Measurements from ENCODE around the gene CRYBA2. TPM values are rescaled to one million over a fixed set of nuclear protein-coding genes. Genes with fewer than 3 reads are reported as not detected.

The CRYBA2 gene
- total RNA-seq, 1 donor from 2014 or later, result not detected

DNA sequence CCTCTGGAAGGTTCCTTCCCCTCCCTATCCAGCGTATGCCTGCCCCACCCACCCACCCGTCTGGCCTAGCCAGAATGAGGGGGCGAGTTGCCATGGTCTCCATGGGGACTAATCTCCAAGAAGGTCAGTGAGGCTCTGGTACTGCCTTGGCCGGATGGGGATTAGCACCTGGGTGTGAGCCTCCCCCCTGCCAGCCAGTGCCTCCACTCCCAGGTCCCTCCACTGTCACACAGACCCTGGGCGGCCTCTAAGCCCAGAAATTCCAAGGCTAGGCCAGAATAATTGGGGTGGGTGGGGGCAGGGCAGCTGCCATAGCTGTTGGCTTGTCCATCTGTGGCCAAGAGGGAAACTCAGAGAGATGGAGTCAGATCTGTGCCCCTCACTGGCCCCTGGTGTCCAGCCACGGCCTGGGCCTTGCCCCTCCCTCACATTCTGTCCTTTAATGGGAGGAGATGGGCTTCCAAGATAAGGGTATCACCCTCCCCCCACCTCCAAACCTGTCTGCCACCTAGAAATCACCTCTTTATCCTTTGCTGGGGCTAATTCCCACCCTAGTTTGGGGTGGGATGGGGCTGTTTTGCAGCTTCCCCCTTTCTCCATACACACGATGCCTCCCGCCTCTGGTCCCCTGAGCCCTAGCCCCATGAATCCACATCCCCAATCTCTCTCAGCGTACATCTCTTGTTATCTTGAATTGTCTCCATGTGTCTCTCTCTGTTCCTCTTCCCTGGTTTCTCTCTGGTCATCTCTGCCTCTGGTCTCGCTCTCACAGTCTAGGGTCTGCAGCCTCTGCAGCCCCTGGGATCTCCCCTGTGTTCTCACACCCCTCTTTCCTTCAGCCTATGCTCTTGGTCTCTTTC, 6.0 kb upstream of the CRYBA2 start:
- no peak for DNase-seq (ENCODE audit: low read depth, low spot score)

DNA sequence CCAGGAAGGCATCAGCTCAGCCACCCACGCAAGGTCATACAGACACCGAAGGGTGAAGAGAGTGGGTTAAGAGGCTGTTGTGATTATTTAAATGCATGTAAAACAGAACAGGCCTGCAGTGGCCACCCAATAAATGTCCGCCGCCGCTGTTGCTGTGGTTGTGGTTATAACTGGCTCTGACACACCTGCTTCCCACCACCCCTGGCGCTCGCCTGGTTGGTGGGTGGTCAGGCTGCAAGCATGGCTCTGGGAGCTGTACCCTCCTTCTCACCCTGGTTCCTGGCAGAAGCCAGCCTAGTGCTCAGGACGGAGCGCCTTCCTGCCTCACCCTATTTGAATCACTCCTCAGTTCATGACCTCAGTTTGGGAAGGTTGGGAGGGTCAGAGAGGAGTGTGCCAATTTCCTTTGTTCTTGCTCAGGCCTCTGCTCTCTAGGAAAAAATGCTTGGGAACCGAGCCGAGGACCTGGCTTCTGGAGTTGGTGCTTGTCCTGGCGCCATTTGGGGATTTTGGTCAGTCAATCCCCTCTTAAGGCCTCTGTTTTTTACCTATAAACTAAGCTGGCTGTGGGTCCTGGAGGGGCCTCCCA, 5.3 kb upstream of the CRYBA2 start:
- no peak for DNase-seq (ENCODE audit: low read depth, low spot score)

DNA sequence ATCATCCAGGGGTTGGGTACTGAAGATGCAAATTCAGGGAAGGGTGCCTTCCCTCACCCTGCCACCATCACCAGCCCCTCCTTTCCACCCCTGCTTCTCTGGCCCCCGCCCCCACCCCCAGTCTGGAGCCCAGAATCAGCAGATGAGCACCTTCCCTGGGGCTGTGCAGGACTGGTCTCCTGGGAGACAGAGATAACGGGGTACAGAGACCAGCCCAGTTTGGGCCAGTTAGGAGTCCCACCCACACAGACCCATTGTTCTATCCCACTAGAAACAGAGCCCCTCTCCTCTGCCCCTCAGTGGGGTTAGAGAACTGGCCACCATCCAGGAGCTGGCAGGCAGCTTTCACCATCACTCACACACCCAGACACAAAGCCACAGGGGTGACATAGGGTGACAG, 4.5 kb upstream of the CRYBA2 start:
- no peak for DNase-seq (ENCODE audit: low read depth, low spot score)

DNA sequence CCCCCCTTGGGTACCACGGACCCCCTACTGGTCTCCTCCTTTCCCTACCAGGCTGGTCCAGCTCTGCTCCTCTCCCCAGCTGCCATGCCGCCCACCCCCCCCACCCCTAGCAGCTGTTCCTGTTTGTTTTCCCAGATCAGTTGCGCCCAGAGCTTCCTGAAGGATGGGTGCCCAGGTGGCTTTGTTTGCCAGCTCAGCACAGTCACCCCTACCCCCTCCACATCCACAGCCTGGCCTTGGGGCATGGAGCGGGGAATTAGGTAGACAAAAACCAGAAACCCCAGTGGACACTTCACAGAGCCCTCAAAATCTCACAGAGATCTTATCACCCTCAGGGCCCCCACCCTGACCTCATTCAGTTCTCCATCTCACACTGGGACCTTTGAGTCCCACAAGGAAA, 3.7 kb upstream of the CRYBA2 start:
- no peak for DNase-seq (ENCODE audit: low read depth, low spot score)

DNA sequence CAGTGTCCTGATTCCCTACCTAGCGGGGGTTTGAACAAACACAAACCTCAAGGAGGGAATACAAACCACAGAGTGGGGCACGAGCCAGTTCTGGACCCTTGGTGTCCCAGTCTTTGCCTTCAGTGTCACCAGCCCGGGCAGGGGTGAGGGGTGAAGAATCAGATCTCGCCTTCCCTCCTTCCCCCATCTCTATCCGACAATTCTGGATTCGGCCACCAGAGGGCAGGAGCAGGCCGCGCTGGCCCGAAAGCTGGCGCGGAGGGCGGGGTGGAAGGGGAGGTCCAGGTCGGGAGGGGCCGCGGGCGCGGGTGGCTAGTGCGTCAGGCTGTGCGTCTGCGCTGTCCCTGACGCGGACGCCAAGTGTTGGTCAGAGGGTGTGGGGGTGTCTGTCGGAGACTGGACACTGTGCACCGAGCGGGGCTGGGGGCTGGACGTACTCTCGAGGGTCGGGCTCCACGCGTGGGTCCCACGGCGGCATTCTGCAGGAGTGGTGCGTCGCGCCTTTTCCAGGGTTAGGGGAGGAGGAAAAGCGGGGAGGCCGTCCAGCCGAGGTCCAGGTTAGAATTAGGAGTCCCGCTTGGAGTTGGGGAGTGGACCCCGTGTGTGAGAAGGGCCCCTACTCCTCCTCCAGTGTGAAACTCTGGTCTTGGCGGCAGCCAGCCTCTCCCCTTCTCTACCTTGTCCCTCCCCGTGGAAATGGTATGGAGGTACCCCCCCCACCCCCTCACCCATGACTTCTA, 2.9 kb upstream of the CRYBA2 start:
- no peak for DNase-seq (ENCODE audit: low read depth, low spot score)

DNA sequence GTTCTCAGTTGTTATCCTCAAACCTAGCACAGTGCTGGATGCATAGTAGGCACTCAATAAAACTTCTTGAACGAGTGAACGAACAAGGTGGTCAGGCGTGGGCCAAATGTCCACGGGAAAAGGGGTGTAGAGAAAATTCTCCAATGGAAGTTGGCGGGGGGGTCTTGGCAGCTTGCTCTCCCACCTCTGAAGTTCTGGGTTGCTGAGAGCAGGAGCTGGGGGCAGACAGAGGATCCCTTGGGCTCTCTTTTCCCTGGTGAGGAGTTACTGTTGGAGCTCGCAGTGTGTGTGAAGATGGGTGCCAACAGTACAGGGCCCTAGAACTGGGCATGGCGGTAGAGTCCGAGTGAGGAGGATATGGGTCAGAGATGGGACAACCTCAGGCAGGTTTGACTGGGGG, 2.3 kb upstream of the CRYBA2 start:
- DNase-seq (ENCODE audit: low read depth, low spot score), result no peak

DNA sequence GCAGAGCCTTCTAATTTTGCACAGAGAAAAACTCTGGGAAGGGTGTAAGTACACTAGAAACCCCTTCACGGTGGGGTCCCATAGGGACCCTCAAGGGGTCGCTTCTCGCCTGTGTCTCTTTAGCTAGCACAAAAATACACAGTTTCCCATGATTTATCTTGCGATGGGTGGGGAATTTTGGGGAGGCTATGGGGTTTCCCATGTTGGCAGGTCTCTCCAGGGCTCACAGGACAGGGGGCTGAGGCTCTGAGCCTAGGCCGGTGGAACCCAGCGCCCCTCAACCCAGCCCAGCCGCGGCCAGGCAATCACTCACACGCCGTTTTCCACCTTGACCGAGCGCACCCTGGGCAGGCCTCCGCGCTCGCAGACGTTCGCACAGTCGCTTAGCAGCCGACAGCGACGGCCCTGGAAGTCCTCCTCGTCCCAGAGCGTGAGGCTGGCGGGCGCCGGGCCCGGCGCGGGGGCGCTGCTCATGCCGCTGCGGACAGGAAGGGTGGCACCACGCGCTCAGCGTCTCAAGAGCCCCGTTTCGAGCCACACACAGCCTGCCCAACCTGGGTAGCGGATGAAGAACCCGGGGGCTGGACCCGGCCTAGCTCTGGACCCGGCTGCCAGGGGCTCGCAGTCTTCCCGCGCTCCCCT, 398 bp downstream of the CRYBA2 start:
- DNase-seq (ENCODE audit: low read depth, low spot score), result no peak

DNA sequence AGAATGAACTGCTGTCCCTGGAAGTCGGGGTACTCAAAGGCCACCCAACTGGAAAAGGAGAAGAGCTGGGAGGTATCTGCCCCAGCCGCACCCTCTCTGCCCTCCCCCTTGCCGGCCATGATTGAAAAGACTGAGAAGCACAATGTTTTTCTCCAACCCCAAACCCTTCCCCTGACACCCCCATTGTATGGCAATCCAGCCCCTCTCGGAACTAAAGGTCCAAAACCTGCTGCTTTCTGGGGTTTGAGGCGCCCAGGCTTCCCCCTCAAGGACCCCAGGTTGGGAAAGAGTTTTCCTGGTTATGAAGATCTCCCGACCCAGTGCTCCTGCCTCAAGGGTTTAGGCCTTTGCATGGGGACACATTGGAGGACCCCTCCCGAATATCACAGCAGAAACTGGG, 1.0 kb downstream of the CRYBA2 start:
- DNase-seq (ENCODE audit: low read depth, low spot score), result no peak

DNA sequence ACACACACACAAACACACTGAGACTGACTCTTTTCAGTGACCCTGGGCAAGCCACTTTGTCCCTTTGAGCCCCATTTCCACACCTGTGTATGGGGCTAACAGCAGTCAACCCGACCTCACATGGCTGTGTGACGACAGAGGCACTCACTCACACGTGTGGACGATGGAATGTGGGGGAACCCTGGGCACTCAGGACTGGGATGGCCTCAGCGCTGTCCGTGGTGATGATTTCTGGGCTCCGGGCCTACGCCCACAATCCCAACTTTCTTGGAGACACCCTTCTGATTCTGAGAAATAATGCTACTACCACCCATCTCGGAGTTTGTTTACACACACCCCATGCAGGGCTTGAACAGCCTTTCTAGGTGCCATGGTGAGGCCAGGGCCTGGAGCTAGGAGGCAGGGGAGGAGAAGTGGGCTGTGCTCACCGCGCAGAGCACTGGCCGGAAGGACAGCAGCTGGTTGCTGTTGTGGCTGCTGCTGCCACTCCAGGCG, 1.5 kb downstream of the CRYBA2 start:
- no peak for DNase-seq (ENCODE audit: low read depth, low spot score)

DNA sequence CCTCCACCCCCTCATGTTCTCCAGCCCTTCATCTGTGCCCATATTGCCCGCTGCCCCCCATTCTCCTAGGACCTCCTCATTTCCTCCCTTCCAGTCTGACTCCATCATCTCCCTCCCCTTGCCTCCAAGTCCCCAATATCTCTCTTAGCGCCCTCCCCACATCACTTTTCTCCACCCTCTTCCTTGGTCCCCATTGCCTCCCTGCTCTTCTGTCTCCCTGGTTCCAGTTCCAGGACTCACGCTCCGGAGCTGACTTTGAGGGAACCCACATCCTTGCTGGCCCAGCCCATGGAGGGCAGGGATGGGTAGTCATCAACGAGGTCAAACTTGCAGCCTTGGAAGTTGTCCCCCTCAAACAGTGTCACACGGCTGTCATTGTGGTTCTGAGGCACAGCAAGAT, 2.6 kb downstream of the CRYBA2 start:
- no peak for DNase-seq (ENCODE audit: low read depth, low spot score)

DNA sequence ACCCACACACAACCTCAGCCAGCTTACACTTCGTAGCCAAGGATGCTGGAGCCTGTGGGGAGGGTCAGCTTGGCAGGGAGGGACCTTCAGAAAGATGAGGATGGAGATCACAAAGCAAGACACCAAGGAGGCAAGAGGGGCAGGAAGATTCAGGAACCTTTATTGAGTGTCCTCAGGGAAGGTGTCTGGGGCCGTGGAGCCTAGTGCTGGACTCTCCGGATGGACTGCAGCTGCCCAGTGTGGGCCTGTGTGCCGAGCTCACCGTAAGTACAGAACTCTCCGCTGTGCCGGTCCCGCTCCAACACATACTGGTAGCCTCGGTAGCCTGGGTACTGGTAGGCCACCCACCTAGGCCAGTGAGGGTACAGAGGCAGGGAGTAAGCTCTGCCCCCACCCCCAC, 3.2 kb downstream of the CRYBA2 start:
- DNase-seq (ENCODE audit: low read depth, low spot score), result no peak

DNA sequence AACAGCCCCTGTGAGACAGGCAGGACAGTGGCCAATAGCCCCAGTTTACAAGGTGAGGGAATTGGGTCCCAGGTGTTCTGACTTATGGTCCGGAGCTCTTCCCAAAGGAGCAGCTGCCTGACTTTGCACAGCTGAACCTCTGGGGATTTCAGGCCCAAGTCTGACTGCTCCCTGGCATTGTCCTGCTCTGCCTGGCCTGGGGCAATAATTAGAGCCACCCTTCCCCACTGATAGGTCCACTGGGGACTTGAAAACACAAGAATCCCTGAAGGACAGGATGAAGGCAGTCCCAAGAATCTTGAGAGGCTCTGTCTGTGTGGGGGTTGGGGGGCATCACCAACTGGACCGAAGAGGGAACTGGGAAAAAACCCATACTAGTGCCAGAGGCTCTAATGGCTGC, 4.6 kb downstream of the CRYBA2 start:
- DNase-seq (ENCODE audit: low read depth, low spot score), result no peak

DNA sequence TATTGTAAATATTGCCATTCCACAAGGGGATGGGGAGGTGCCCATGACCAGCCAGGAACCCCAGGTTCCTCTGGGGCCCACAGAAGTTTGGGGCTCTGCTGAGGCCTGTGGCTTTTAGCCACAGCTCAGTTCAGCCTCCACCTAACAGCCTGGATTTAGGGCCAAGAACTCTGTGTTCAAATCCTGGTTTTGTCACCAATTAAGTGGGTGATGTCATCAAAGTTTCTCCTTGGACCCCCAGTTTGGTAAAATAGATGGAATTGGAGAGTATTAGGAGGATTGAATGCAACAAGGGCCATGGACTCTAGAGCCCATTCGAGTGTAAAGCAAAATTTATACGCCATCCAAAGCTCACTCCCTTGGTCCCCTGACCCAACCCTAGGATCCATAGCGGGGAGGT, 5.1 kb downstream of the CRYBA2 start:
- no peak for DNase-seq (ENCODE audit: low read depth, low spot score)

DNA sequence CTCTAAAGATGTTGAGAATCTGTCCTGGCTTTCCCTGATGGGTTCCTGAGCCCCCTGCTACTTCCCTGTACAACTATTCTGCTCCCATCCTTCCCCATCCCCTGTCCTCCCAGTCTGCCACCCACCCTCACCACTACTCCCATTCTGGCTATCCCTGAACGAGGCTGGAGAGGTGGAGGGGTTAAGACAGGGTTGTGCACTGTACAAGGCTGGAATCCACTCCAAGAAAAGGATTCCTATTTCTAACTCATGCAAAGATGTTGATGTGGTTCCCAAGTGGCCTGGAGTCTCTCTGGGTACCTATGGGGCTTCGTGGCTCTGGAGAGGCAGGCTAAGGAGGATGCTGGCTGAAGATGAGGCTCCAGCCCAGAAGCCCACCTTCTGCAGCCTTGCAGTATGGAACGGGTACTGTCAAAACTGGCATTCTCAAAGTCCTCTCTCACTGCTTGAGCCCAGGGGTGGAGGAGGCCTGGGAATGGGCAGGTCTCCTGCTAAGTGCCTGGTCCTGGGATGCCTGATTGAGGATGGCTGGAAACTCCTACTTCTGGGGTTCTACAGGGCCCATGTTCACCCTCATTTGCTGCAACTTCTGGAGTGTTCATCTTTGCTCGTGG, 7.0 kb downstream of the CRYBA2 start:
- DNase-seq (ENCODE audit: low read depth, low spot score), result no peak

DNA sequence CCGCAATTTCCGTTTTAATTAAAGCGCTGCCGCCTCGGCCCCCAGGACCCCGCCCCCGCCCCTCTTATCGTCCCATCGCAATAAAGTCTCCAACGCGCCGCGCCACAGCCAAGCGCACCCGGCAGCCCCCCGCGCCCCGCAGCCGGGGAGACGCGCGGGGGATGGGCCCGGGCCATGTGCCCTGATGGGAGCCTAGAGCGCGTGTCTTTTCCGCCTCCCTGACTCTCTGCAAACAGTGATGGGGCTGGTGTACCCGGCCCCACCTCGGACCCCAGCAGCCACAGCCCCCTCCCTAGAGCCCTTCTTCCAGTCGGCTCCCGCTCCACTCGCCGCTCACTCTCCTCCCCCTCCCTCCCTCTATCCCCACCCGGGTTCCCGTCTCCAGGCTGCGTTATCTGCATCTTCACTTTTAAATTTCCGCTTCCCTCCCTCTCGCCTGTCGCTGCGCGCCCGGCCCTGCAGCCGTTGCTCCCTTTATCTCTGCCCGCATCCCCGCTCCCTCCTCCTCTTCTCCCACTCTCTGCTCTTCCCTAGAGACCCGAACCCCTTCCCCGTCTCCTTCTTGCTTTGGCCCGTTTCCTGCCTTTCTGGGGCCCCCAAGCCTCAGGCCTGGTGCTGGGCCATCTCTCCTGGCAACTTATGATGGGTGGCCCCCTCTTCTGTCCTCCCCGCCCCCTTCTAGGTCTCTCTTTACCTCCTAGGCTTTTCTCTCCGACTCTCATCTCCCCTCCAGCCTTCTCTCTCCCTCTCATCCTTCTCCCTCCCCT, 7.7 kb downstream of the CRYBA2 start:
- no peak for DNase-seq (ENCODE audit: low read depth, low spot score)

DNA sequence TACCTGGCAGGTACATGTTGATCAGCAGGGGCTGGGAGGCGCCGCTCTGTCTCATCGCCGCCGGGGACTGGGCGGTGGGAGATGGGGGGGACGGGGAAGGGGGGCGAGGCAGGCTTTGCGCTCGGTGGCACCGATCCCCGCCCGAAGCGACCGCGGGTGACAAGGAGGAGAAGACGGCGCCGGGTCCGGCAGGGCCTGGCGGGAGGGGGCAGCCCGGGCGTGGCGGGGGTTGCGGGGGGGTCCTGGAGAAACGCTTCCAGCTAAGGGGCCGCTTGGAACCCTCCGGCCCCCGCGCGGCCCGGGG, 8.2 kb downstream of the CRYBA2 start, which contains the start of gene FEV:
FEV (minus strand) TSS at position 164 of the 304 bp plus-strand sequence; CDS start at position 55, 109 bp downstream.
- no peak for DNase-seq (ENCODE audit: low read depth, low spot score)

DNA sequence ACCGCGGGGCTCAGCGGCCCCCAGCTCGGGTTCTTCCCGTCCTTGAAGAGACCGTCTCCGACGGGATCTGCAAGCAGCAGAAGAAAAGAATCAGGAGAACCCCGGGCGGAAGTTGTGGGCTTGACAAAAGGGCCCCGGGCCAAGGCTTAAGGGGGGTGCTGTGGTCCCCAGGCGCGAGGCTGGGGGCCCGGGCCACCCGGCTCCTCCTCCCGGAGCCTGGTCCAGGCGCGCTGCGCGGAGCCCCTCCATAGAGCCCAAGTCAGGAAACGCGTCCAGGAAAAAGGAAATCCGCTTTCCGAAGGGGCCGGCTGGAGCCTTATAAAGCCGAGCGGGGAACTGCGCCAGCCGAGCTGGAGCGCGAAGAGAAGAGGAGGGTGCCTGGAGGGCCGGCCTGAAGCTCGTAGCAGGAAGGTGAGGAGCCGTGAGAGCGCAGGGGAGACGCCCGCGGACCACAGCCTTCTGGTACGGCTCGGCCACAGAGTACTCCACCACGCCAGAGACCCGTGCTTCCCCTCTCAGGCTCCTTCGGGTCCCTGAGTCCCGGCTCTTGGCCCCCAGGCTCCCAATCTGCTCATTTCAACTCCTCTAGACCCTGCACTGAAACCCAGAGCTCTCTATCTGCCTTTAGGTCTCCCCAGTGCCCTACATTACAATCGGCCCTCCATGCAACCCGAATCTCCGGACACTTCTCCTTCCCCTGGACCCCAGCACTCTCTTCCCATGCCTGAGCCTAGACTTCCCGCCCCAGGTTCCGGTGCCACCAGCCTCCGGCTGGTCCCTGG, 8.8 kb downstream of the CRYBA2 start:
- peak; percentile 30 for DNase-seq (ENCODE audit: low read depth, low spot score)

DNA sequence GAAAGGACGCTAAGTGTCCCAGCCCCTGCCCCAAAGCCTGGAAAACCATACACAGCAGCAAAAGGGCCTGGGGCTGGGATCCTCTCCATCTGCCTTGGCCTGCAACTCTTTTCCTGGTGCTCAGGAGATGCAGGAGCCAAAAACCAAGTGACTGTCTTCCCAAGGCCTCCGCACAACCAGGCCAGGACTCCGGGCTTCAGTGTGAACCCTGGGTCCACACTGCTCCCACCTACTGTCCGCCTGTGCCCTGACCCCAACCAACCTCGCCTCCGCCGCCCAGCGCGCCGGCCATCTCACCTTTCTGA, 9.3 kb downstream of the CRYBA2 start:
- DNase-seq (ENCODE audit: low read depth, low spot score), result no peak

DNA sequence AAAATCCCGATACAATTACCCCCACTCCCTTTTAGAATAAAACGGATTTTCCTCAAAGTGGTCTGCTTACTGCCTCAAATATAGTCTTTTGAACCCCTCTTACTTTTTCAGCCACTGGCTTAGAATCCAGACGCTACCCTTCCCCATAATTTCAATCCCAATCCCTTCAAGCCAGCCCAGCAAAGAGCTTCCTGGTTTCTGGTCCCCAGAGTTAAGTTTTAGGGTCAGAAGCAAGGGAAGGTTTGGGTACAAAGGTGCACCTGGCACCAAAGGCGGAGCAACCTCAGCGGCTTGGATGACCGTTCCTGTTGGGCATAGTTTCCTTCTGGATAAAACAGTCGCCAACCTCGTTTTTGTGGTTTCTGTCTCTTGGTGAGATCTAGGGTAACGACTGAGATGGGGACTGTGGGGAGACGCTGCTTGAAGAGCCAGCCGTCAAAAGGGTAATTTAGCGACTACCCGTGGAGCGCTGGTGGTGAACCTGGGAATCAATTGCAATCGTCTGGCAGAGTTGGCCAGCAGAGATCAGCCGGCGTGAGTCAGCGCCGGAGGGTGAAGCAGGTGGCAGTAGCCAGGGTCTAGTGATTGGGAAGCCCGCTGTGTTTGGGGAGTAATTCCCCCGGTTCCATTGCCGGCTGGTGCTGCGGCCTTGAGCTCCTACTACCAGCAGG, 9.8 kb downstream of the CRYBA2 start:
- DNase-seq (ENCODE audit: low read depth, low spot score), result no peak
